MCF 10A (cell line): ENCODE measurements around the gene FBXW11. TPM values are rescaled to one million over a fixed set of nuclear protein-coding genes. Genes with fewer than 3 reads are reported as not detected.

Experiments
- BruUV-seq: library from RNA; stranded (reverse); fragments of 400-500 nt; replicated peaks from 2 replicates; lab custom pipeline; 2021; lab: Mats Ljungman, UMichigan
- CTCF ChIA-PET: fragments of 300-600 bp; sonication (Branson Sonifier 250); formaldehyde crosslinking; extraction: SDS; loops from one replicate; lab custom pipeline; 2021; ENCODE audit warnings: antibody characterized with exemption, inconsistent platforms; lab: Yijun Ruan, JAX
- POLR2A ChIA-PET: fragments of 300-600, 350-650 bp; sonication (Branson Sonifier 250); formaldehyde crosslinking; extraction: SDS; loops from one replicate; lab custom pipeline; 2020; ENCODE audit warnings: antibody characterized with exemption, inconsistent platforms; lab: Yijun Ruan, JAX
- DNase-seq: peaks from one replicate; pipeline ENCODE4 v3.0.0-alpha.2; 2018; ENCODE audit not compliant: unreplicated experiment
- H3K27ac Mint-ChIP-seq: one replicate; pipeline ENCODE4 v1.8.0; 2022; ENCODE audit warnings: mild to moderate bottlenecking, low read depth, mixed read lengths; ENCODE audit not compliant: unreplicated experiment
- H3K27me3 Mint-ChIP-seq: one replicate; pipeline ENCODE4 v1.8.0; 2022; ENCODE audit warnings: mixed read lengths; ENCODE audit not compliant: insufficient read depth, unreplicated experiment
- H3K36me3 Mint-ChIP-seq: one replicate; pipeline ENCODE4 v1.8.0; 2022; ENCODE audit warnings: mild to moderate bottlenecking, moderate library complexity, mixed read lengths; ENCODE audit not compliant: insufficient read depth, unreplicated experiment
- H3K4me1 Mint-ChIP-seq: one replicate; pipeline ENCODE4 v1.8.0; 2022; ENCODE audit warnings: mixed read lengths; ENCODE audit not compliant: insufficient read depth, unreplicated experiment
- H3K4me3 Mint-ChIP-seq: one replicate; pipeline ENCODE4 v1.8.0; 2022; ENCODE audit warnings: mild to moderate bottlenecking, moderate library complexity, mixed read lengths; ENCODE audit not compliant: unreplicated experiment
- H3K9me3 Mint-ChIP-seq: one replicate; pipeline ENCODE4 v1.8.0; 2022; ENCODE audit warnings: mixed read lengths; ENCODE audit not compliant: unreplicated experiment
- CTCF ChIP-seq: fragments of 200-600 bp; IDR thresholded peaks from one replicate; pipeline ENCODE4 v1.8.0; 2022; ENCODE audit warnings: antibody characterized with exemption, mild to moderate bottlenecking; ENCODE audit not compliant: unreplicated experiment
- intact Hi-C: fragments of 100-400 bp; cut with micrococcal nuclease; formaldehyde crosslinking; loops from 2 replicates; pipeline ENCODE4 v1.14.1; 2022
- total RNA-seq: library from RNA; stranded (reverse); gene quantifications from 2 replicates; pipeline ENCODE4 v1.2.3, GENCODE V29; 2022

Gene FBXW11
- total RNA-seq, 1 experiment from 2014 or later: 64.7 TPM

GRCh38 chr5:171961117-171961516, 45.3 kb downstream of the FBXW11 start:
- intact Hi-C loops: no loop called here
- ChIA-PET CTCF (interaction anchor here (0.7 to 1.6 kb wide), 4 partner anchors 9 to 228 kb away, joined by 3 to 4 read pairs (median 3); no protein-coding TSS in a partner anchor), POLR2A (interaction anchor here (0.6 to 2.2 kb wide), 7 partner anchors 9 to 202 kb away, joined by 3 to 10 read pairs (median 3); partner anchors contain the start of gene FBXW11)
- no peak for DNase-seq
- no TSS peak for BruUV-seq
- Mint-ChIP-seq H3K27me3 (no peaks in the 10 kb centered on the region), H3K27ac (no peak overlapping the region), H3K4me1 (peaks cover 31% of the 10 kb centered on the region), H3K4me3 (no peak overlapping the region), H3K9me3 (no peaks in the 10 kb centered on the region), H3K36me3 (peaks cover 7% of the 10 kb centered on the region)
- TF ChIP-seq CTCF: no peak

GRCh38 chr5:171957591-171958251, 48.7 kb downstream of the FBXW11 start:
- no peaks in the 10 kb centered on the region for H3K27me3 Mint-ChIP-seq
- no peak for DNase-seq
- H3K36me3 Mint-ChIP-seq: peaks cover 7% of the 10 kb centered on the region
- H3K4me1 Mint-ChIP-seq: peaks cover 50% of the 10 kb centered on the region
- H3K27ac Mint-ChIP-seq: no peak overlapping the region
- ChIA-PET CTCF (interaction anchor here (1.8 kb wide), 1 partner anchor 45 kb away, joined by 10 read pairs; no protein-coding TSS in a partner anchor), POLR2A (interaction anchor here (0.8 to 6.8 kb wide), 4 partner anchors 13 to 49 kb away, joined by 3 to 49 read pairs (median 3); partner anchors contain the start of gene FBXW11)
- no peak overlapping the region for H3K4me3 Mint-ChIP-seq
- H3K9me3 Mint-ChIP-seq: no peaks in the 10 kb centered on the region
- BruUV-seq: no TSS peak
- no peak for TF ChIP-seq CTCF
- intact Hi-C loops: no loop called here

- CTCF ChIA-PET: interaction anchor here (1.1 to 1.8 kb wide), 2 partner anchors 44 to 102 kb away, joined by 3 to 10 read pairs; no protein-coding TSS in a partner anchor
- no peak for TF ChIP-seq CTCF
- Mint-ChIP-seq H3K36me3 (peaks cover 7% of the 10 kb centered on the region), H3K27me3 (no peaks in the 10 kb centered on the region), H3K9me3 (no peaks in the 10 kb centered on the region), H3K4me1 (peaks cover 48% of the 10 kb centered on the region), H3K4me3 (no peak overlapping the region), H3K27ac (no peak overlapping the region)
- no peak for DNase-seq
- no TSS peak for BruUV-seq
- POLR2A ChIA-PET: interaction anchor here (0.6 to 6.8 kb wide), 6 partner anchors 12 to 1003 kb away, joined by 3 to 49 read pairs (median 4); partner anchors contain the start of gene FBXW11
- intact Hi-C loops: no loop called here
Measured at GRCh38 chr5:171956887-171957495, 49.4 kb downstream of the FBXW11 start.

- no peak for DNase-seq
- H3K36me3 Mint-ChIP-seq: peaks cover 7% of the 10 kb centered on the region
- BruUV-seq: no TSS peak
- ChIA-PET POLR2A (interaction anchor here (0.6 to 6.8 kb wide), 5 partner anchors 11 to 612 kb away, joined by 3 to 49 read pairs (median 4); partner anchors contain the start of gene FBXW11), CTCF (interaction anchor here (1.1 to 1.8 kb wide), 2 partner anchors 44 to 103 kb away, joined by 3 to 10 read pairs; no protein-coding TSS in a partner anchor)
- no peaks in the 10 kb centered on the region for H3K9me3 Mint-ChIP-seq
- no peak overlapping the region for H3K4me3 Mint-ChIP-seq
- TF ChIP-seq CTCF: no peak
- peaks cover 48% of the 10 kb centered on the region for H3K4me1 Mint-ChIP-seq
- H3K27me3 Mint-ChIP-seq: no peaks in the 10 kb centered on the region
- no peak overlapping the region for H3K27ac Mint-ChIP-seq
- intact Hi-C loops: no loop called here
Measured at GRCh38 chr5:171956314-171956713, 50.1 kb downstream of the FBXW11 start.
